ENCODE data around the gene GJA10.
"Not testable (repeated sequence)": the region's sequence is repeated elsewhere in the genome, so short reads cannot be mapped to it uniquely, and the experiment has no call there.

Gene GJA10

DNA sequence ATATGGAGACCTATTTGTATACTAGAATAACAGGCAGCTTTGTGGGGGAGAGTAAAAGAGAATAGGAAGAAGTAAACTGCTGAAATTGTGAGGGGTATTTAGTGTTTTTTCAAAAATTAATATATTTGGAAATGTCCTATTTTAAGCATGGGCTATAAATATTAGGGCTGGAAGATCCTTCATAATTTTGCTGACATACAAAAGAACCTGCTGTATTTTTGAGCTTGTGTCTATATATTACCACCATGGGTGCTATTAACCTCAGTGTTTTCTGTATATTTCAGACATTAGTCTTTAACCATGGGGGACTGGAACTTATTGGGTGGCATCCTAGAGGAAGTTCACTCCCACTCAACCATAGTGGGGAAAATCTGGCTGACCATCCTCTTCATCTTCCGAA, at the start of gene GJA10:
TSS of gene GJA10 (plus strand) at position 301 of the 400 bp plus-strand sequence. CDS start at position 301, 0 bp downstream.
- no peak for DNase-seq

DNA sequence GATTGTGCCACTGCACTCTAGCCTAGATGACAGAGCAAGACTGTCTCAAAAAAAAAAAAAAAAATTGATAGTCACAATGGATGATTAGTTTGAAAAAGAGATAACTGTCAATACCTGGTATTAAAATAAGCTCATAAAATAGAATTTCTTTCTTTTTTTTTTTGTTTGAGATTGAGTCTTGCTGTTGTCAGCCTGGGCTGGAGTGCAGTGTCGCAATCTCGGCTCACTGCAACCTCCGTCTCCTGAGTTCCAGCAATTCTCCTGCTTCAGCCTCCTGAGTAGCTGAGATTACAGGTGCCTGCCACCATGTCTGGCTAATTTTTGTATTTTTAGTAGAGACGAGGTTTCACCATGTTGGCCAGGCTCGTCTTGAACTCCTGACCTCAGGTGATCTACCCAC, 46.8 kb upstream of the GJA10 start:
- not testable (repeated sequence) for DNase-seq

DNA sequence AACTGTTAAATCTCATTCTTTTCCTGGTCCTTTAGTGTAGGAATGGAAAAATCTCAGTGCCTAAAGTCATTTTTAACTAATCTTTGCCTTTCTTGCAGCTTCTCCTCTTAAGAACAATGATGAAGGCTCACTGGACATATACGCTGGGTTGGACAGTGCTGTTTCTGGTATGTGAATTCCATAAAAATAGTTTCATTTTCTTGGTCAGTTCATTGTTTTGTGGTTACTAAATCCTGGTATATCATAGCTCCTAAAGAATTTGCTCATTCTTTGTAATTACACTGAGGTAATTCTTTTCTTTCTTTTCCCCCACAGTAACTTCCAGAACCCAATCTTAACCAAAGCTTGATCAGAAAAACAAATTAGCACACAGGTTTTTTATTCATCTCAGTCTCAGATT, 41.2 kb upstream of the GJA10 start:
- DNase-seq, result no peak

DNA sequence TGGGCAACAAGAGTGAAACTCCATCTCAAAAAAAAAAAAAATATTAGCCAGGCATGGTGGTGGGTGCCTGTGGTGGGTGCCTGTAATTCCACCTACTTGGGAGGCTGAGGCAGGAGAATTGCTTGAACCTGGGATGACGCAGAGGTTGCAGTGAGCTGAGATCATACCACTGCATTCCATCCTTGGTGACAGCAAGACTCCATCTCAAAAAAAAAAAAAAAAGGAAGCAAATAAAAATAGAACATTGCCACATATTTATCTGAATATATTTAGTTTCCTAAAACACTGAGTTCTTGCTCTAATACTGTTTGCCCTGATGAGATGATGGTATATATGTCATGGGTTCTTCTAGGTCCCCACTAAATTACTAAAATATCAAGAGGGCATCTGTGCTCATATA, 36.2 kb upstream of the GJA10 start:
- no peak for DNase-seq

DNA sequence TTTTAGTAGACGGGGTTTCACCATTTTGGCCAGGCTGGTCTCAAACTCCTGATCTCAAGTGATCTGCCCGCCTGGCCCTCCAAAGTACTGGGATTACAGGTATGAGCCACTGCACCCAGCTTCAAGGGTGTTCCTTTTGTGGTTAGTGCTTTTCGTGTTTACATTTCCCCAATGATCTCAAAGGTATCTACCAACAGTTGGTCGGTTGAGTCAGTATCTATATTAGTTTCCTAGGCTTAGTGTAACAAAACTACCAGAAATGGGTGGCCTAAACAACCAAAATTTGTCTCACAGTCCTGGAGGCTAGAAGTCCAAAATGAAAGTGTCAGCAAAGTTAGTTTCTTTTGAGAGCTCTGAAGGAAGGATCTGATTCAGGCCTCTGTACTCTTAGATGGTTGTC, 34.5 kb upstream of the GJA10 start:
- DNase-seq, result no peak

DNA sequence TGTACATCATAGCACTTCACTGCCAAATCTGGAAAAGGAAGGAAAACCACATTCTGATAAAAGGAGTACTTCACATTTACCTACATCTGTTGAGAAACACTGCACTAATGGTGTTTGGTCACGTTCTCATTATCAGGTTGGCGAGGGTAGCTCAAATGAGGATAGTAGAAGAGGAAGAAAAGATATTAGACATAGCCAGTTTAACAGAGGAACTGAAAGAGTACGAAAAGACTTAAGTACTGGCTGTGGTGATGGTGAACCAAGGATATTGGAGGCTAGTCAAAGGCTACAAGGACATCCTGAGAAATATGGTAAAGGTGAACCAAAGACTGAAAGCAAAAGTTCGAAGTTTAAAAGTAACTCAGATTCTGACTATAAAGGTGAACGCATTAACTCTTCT, 32.0 kb upstream of the GJA10 start:
- no peak for DNase-seq

DNA sequence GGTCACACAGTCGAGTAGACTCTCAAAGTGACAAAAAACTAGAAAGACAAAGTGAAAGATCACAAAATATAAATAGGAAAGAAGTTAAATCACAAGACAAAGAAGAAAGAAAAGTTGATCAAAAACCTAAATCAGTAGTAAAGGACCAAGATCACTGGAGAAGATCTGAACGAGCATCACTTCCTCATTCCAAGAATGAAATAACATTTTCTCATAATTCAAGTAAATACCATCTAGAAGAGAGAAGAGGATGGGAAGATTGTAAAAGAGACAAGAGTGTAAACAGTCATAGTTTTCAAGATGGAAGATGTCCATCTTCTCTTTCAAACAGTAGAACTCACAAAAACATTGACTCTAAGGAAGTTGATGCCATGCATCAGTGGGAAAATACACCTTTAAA, 31.6 kb upstream of the GJA10 start:
- no peak for DNase-seq

DNA sequence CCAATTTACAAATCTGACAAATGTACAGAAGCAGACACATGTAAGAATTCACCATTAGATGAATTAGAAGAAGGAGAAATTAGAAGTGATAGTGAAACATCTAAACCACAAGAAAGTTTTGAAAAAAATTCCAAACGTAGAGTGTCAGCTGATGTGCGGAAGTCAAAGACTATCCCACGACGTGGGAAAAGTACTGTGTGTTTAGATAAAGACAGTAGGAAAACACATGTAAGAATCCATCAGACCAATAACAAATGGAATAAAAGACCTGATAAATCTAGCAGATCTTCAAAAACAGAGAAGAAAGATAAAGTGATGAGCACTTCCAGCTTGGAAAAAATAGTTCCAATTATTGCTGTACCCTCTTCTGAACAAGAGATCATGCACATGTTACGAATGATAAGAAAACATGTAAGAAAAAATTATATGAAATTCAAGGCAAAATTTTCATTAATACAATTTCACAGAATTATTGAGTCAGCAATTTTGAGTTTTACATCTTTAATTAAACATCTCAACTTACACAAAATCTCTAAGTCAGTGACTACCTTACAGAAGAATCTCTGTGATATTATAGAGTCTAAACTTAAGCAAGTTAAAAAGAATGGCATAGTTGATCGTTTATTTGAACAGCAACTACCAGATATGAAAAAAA, 28.1 kb upstream of the GJA10 start:
- DNase-seq, result no peak

DNA sequence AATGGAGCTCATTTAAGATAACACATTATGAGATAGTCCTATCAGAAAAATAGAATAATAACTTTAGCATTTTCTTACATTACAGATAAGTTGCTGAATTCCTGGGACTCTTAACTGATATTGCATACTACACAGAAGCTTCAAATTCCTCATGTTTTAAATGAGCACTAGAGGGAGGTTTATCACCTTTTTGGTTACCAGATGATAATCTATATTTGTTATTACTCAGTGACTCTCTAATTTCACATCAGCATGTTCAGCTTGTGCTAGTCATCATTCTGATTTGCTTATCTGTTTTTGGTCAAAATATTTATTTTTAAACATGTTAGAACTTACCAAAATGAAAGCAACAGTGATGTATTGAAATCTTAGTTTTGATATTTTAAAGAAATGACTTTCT, 20.5 kb upstream of the GJA10 start:
- DNase-seq, result no peak

DNA sequence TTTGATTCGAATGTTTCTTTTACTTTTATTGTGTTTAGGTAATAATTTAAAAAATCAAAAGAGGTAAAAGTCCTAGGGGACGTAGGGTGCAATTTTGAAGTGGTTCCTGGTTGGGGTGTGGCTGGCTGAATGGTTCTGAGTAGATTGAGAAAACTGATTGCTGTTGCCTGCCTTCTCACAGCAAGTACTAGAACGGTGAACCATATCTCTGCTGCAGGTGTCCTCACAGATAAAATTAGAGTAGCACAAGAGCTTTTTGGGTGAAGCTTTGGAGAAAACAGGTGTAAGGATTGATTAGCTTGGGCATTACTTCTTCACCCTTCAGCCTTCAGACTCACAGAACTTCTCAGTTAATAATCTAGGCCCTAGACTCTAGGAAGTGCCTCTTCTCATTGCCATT, 19.8 kb upstream of the GJA10 start:
- DNase-seq, result no peak

DNA sequence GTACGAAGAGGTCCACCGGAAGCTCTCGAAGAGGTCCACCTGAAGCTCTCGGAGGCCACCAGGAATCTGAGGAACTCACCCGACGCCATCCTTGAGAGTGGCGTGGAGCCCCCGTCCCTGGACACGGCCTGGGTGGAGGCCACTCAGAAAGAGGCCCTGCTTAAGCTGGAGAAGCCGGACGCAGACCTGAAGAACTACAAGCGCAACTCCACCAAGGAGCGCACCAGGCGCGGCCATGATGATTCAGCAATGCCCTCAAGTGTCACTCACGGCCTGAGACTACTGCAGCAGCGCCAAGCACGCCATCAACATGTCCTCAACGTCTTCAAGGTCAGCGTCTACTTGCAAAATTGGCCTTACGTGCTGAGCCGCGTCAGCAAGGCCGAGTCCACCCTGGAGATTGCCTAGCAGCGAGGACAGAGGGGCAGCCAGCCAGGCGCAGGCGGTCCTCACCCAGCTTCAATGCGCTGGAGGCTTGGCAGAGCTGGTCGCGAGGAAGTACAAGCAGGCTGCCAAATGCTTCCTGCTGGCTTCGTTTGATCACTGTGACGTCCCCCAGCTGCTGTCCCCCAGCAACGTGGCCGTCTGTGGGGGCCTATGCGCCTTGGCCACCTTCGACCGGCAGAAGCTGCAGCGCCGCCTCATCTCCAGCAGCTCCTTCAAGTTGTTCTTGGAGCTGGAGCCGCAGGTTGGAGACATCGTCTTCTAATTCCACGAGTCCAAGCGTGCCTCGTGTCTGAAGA, 7.7 kb upstream of the GJA10 start:
- no peak for DNase-seq

DNA sequence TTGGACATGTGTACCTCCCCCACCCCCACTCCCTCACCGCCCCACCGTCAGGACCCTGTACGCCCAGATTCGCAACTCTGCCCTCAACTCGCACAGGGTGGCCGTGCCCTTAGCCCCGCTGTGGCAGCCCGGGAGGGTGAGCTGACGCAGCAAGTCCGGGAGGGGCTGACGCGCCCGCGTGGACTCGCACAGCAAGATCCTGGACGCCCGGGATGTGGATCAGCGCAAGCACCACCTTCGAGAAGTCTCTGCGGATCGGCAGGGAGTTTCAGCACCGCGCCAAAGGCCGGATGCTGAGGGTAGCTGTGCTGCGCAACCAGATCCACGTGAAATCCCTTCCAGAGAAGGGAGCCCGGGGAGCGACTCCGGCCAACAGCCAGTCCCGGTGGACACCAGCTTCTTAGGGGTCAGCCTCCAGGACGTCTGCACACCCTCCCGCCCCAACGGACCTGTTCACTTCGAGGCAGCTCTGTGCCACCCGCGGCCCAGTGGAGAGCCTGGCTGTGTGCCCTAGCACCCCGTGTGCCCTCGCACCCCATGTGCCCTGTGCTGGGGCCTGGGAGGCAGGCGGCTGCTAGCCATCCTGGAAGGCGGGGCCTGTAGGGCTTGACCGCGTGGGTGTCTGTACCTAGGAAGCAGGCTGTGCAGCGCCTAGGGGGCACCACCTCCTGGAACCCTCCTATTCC, 6.7 kb upstream of the GJA10 start:
- no peak for DNase-seq

DNA sequence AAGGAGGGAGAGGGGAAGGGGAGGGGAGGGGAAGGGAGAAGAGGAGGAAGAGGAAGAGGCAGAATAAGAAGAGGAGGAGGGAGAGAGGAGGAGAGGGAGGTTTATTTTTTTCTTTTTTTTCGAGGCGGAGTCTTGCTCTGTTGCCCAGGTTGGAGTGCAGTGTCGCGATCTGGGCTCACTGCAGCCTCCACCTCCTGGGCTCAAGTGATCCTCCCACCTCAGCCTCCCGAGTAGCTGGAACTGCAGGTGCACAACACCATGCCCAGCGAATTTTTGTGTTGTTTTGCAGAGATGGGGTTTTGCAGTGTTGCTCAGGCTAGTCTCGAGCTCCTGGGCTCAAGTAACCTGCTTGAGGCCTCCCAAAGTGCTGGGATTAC, 6.1 kb upstream of the GJA10 start:
- DNase-seq, result no peak

DNA sequence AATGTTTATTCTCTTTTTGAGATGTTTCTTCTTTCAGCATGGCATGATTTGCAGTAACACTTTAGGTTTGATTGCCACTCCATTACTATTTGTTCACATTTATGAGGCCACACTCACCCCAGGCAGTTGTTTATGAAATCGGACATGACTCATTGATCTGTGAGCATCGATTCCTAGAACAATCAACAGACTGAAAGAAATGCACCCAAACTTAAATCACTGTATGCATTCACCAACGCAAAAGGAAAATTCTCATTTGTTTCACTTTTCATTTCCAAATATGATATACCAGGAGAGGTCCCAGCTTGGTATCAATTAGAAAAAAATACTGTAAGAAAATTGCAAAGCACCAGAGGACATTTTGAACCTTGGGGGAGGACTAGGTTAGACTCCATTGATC, 5.4 kb upstream of the GJA10 start:
- DNase-seq, result no peak

DNA sequence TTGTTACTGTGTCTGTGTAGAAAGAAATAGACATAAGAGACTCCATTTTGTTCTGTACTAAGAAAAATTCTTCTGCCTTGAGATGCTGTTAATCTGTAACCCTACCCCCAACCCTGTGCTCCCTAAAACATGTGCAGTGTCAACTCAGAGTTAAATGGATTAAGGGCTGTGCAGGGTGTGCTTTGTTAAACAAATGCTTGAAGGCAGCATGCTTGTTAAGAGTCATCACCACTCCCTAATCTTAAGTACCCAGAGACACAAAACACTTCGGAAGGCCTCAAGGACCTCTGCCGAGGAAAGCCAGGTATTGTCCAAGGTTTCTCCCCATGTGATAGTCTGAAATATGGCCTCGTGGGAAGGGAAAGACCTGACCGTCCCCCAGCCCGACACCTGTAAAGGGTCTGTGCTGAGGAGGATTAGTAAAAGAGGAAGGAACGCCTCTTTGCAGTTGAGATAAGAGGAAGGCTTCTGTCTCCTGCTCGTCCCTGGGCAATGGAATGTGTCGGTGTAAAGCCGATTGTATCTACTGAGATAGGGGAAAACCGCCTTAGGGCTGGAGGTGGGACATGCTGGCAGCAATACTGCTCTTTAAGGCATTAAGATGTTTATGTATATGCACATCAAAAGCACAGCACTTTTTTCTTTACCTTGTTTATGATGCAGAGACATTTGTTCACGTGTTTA, 3.3 kb upstream of the GJA10 start:
- not testable (repeated sequence) for DNase-seq

DNA sequence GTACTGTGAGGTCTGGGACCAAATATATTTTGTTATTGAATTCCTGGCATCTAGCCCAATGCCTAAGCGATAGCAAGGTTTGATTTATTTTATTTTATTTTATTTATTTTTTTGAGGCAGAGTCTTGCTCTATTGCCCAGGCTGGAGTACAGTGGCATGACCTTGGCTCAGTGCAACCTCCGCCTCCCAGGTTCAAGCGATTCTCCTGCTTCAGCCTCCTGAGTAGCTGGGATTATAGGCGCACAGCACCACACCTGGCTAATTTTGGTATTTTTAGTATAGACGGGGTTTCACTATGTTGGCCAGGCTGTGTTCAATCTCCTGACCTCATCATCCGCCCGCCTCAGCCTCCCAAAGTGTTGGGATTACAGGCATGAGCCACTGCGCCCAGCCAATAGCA, 1.7 kb upstream of the GJA10 start:
- not testable (repeated sequence) for DNase-seq

DNA sequence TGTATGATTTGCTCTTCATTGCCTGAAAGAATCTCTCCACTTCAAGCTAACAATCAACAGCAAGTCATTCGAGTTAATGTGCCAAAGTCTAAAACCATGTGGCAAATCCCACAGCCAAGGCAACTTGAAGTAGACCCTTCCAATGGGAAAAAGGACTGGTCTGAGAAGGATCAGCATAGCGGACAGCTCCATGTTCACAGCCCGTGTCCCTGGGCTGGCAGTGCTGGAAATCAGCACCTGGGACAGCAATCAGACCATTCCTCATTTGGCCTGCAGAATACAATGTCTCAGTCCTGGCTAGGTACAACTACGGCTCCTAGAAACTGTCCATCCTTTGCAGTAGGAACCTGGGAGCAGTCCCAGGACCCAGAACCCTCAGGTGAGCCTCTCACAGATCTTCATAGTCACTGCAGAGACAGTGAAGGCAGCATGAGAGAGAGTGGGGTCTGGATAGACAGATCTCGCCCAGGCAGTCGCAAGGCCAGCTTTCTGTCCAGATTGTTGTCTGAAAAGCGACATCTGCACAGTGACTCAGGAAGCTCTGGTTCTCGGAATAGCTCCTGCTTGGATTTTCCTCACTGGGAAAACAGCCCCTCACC, 1.1 kb downstream of the GJA10 start:
- DNase-seq, result no peak

DNA sequence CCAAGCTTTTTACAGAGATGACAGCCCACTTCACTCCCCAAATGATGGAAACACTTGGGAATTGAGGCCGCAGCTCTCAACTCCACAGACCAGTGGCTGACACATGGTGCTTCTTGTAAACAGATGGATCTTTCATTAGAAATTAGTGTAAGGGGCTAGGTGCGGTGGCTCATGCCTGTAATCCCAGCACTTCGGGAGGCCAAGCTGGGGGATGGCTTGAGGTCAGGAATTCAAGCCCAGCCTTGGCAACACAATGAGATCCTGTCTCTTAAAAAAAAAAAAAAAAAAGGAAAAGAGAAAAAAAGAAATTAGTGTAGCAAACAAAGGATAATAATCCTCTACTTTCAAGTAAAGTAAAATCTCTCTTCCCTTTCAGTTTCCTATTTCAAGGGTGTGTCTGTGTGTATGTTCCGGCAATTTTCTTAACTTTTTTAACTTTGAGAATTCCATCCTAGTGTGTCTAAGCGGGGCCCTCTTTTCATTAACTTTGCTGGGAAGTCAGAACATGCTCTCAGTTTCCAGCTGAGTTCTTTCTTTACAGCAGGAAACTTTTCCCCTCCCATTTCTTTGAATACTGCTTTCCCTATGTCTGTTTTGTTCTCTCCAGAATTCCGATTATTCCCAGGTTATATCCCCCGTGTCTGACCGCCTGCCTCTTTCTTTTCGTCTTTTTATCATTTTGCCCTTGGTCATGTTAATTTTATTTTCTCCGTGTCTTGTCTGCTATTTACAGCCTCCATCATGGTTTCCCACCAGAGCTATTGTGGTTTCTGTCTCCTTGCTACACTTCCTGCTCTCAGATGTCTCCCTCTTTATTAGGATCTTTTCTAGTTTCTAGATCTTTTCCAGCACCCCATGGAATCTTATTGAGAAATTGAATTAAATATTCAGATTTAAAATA, 16.0 kb downstream of the GJA10 start:
- DNase-seq, result not testable (repeated sequence)

DNA sequence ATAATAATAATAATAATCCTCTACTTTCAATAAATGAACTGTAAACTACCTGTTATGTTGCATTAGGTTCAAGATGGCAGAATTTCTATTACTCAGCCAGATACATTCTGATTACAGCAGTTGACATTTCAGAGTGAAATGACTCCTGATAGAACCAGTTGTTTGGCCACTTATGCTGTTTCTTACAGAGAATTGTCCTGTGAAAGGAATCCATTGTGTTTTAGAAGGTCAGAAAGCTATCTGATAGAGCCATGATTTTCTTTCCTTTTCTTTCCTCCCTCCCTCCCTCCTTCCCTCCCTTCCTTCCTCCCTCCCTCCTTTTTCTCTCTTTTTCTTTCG, 16.6 kb downstream of the GJA10 start:
- DNase-seq, result no peak

DNA sequence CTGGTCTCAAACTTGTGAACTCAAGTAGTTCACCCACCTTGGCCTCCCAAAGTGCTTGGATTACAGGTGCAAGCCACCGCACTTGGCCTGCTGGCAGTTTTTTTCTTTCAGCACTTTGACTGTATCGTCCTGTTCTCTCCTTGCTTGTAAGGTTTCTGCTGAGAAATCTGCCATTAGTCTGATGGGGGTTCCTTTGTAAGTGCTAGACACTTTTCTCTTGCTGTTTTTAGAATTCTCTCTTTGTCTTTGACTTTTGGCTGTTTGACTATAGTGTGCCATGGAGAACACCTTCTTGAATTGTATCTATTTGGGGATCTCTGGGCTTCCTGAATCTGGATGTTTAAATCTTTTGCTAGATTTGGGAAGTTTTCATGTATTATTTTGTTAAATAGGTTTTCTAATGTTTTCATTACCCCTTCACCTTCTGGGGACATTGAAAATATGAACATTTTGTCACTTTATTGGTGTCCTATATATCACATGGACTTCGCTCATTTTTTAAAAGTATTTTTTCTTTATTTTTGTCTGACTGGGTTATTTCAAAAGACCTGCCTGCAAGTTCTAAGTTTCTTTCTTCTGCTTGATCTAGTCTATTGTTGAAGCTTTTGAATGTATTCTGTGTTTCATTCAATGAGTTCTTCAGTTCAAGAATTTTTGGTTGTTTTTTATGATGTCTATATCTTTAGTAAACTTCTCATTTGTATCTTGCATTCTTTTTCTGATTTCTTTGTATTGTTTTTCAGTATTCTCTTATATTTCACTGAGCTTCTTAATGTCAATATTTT, 22.1 kb downstream of the GJA10 start:
- no peak for DNase-seq

DNA sequence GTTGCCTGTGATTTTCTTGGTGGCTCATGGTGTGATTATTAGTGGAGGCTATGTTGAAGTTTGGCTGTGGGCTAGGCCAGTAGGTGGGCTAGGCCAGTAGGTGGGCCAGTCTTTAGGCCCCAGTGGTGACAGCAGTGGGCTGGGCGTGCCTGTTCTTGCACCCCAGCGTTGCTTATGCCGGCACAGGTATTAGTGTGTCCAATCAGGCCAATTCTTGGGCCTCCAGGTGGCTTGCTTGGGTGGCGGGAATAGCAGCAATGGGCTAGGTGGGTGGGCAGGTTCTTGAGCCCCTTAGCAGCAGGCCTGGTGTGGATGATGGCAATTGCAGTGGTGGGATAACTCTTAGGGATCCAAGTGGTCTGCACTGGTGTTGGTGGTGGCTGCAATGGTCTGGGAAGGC, 22.9 kb downstream of the GJA10 start:
- no peak for DNase-seq
